ENCODE measurements around the gene NHLRC2.
"Not testable (repeated sequence)": the region's sequence is repeated elsewhere in the genome, so short reads cannot be mapped to it uniquely, and the experiment has no call there.

The NHLRC2 gene

DNA sequence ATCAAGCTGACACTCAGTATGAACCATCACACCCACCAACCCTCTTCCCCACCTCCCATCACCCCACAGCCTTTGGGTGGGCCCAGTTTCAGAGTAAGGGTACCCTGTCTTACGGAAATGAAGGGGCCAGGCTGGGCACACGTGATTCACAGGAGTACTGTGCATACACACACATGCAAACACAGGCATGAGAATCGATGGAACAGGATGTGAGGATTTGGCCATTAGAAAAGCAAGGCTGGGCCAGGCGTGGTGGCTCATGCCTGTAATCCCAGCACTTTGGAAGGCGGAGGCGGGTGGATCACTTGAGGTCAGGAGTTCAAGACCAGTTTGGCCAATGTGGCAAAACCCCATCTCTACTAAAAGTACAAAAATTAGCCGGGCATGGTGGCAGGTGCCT, 88.7 kb downstream of the NHLRC2 start:
- not testable (repeated sequence) for DNase-seq (ENCODE audit: low spot score)

DNA sequence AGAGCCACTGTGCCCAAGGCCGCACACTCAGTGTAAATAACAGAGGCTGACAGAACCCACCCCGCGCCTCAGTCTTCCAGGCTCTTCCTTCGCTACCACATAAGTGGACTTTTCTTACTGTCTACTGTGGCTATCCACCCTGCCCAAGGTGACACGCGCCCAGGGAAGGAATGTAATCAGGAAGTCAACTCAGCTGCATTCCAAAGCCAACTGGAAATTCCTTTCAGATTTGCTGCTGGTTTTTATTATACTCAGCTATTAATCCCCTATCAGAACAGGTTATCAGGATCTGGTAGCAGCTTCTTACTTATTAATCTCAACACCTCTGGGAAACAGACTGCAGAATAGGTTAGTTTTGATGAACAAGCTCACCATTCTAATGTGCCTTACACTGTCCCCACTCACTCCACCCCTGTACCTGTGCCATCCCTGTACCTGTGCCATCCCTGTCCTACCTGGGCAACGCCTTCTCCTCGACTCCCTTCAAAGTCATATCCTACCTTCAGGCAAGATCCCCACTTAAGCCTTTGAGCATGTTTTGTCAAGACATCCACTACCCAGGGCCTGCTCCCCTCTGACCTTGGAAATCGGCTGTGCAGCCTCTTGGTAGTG, 90.7 kb downstream of the NHLRC2 start:
- DNase-seq (ENCODE audit: low spot score), result peak; percentile 45

DNA sequence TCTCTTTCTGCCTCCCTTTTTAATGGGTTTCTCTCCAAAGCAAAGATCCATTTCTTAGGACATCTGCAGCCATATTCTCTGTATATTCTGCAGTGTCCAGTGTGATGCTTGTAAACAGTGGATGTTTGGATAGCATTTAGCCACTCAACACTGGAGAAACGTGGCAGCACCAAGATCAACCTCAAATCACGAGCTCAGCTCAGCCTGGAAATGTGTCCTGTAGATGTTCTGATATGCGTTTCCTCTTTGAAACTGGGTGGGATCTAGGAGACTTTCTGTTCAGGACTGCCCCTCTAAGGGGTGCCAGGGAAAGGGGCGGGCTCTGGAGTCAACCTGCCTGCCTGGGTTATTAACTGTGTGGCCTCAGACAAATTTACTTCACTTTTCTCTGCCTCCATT, 91.2 kb downstream of the NHLRC2 start:
- DNase-seq (ENCODE audit: low spot score), result no peak

DNA sequence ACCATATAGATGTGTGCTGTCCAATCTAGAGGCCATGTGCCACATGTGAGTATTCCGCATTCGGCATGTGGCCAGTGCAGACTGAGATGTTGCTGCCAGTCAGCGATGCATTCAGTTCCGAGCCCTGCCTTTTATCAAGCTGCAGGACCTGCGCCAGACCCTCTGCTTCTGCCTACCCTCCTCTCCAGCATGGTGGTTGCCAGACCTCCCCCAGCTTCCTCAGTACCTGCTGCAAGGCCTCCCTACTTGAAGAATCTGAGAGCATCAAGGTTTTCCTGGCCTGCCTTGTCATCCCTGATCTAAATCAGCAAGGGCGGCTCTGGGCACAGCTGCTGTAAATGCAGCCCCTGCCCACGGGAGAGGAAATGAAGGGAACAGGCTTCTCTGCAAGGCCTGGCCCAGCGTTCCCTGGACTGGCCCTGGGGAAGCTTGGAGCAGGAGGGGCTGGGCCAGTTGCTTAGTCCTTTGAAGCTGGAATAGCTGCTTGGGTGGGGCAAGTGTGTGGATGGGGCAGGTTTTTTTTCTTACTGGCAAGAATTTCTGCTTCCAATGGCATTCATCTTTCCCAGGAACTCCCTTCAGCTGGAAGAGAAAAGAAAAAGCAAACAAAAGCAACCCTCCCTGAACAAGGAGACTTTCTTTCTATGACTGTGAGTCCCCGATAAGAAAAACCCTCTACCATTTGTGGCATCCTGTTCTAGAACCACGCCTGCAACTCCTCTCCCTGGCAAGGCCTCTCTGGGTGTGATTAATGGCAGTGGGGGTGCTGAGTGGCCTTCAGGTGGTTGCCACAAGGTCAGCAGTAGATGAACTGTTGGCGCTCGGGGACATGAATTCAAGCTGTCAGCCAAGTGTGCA, 93.0 kb downstream of the NHLRC2 start:
- no peak for DNase-seq (ENCODE audit: low spot score)

DNA sequence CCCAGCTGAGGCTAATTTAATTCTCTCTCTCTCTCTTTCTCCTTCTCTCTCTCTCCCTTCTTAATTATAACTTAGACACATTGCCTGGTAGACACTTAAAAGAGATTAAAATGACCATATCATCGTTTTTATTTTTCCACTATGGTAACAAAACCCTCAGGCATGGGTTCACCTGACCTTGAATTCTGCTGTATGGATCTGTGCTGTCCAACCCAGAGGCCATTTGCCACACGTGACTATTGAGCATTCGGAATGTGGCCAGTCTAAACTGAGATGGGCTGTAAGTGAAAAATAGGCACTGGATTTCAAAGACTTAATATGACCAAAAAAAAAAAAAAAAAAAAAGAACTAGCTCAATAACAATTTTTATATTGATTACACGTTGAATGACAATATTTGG, 93.6 kb downstream of the NHLRC2 start:
- DNase-seq (ENCODE audit: low spot score), result no peak

DNA sequence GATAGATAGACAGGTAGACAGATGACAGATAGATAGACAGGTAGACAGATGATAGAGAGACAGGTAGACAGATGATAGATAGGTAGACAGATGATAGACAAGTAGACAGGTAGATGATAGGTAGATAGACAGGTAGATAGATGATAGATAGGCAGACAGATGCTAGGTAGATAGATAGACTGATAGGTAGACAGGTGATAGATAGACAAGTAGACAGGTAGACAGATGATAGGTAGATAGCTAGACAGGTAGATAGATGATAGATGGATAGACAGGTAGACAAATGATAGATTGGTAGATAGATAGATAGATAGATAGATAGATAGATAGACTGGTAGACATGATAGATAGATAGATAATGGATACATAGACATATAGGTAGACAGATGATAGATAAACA, 95.8 kb downstream of the NHLRC2 start:
- no peak for DNase-seq (ENCODE audit: low spot score)

DNA sequence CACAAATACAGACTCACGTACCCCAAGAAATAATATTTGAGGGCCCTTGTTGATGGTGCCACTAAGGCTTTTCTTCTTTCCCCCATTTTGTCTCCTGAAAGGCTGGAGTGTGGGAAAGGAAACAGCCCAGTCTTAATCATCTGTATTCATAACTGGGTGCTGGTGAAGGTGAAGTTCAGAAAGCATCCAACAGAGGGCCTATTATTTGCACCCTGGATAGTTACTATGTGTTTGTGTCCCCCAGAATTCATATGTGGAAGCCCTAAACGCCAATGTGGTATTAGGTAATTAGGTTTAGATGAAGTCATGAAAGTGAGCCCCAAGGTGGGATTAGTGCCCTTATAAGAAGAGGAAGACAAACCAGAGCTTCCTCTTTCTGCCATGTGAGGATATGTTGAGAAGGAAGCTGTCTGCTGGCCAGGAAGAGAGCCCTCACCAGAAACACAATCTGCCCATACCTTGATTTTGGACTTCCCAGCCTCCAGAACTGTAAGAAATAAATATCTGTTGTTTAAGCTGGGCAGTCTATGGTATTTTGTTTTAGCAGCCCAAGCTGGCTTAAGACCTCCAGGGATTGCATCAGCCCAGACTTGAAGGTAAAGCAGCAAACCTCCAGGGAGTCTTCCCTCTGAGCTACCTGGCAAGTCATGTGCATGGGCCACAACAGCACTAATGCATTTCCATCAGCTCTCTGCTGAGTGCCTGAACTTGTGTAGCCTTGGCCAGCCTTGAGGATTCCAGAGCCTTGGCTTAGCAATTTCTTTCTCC, 99.2 kb downstream of the NHLRC2 start:
- no peak for DNase-seq (ENCODE audit: low spot score)

DNA sequence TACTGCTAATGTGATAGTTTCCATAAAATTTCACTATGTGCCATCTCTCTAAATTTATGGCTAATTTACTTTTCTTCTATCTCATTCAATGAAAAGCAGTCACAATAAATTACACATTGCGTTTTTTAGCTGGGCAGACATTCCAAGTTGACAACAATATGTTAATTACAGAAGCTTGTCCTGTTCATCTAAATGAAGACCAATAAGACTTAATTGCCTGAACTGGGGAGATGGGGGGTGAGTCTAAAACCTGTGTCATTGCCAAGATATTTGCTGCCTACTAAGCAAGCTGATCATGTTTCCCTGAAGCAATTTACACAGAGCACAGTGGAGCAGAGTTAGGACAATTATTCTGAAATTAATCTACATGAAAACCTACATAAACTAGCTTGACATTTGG, 99.9 kb downstream of the NHLRC2 start:
- DNase-seq (ENCODE audit: low spot score), result no peak

DNA sequence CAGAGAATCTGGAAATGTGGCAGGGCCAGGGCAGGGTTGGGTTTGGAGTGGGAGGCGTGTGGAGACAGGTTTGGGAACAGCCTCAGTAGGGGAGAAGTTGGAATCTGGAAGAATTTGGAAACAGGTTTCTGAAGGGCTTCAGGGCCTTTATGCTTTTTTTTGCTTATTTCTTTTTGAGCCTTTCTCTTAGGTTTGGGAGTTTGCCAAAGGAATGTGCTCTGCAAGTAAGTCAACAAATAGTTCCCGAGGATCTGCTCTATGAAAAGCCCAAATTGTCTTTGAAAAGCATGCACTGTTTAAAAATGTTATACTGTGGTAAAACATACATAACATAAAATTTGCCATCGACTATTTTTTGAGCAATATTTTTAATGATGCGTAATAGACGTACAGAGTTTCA, 102.6 kb downstream of the NHLRC2 start:
- peak; percentile 46 for DNase-seq (ENCODE audit: low spot score)

DNA sequence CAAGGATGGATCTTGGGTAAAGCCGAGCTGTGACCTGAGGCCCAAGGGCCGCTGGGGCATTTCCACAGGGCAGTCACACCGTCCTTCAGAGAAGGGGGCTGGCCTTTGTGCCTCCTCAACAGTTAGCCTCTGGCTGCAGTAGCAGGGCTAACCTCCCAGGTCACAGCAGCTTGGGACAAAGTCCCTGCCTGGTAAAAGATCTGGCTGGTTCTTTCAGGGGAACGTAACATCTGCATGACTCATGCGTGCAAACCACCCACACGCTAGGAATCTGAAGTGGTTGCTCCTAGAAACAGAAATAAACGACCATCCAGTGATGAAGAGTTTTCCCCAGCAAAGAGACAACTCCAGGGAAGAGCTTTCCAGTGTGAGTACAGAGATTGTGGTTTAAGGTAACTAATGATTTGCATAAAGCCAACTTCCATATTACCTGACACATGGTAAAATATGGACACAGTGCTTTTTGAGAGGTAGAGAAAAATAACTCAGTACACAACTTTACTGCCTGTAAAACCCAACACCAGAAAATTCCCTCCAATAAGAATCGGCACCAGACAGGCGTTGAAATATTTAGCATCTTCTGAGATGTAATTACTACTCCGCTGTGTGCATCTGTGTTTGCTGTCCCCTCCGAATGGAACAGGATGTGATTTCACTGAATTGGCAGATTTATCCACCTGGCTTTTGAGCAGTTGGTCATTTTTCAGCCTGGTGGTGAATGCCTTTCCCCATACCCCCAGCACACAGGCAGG, 104.3 kb downstream of the NHLRC2 start:
- DNase-seq (ENCODE audit: low spot score), result peak; percentile 88

DNA sequence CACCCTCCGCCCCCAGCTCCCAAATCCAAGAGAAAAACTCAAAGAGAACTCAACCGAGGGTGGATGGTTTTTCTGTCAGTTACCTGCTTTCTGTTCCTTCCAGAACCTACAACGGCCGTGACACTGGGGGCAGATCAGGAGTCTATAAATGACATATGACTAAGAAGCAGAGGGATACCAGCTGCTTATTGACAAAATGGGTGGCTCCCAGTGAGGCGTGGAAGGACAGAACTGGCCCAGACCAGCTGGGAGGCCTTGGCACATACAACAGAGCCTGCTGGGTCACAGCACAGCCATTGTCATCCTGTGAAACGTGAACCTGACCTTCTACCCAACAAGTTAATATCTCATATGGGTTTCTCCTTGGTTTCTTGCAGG, 104.9 kb downstream of the NHLRC2 start:
- no peak for DNase-seq (ENCODE audit: low spot score)

DNA sequence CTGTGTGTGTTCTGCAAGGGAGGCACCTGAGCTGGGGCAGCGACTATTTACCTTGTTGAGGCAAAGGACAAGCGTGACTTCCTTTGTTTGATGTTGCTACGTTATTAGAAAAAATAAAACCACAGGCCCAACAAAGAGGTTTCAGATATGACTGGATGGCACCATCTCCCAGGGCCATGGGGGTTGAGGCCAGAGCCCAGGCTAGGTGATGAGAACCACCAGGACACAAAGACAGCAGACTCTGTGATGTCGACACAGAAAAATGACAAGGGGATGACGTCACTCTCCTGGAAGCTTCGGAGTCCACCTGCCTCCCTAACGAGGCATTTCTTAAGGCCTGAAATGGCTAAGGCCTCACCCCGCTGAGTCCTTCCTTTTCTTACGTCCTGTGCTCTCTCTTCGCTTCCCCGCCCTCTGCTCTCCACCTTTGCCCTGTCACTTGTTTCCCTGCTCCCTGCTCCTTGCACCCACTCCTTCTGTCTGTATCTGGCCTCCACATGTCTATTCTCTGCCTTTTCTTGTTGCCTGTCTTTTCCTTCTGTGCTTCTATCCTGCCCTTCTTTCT, 106.2 kb downstream of the NHLRC2 start:
- no peak for DNase-seq (ENCODE audit: low spot score)

DNA sequence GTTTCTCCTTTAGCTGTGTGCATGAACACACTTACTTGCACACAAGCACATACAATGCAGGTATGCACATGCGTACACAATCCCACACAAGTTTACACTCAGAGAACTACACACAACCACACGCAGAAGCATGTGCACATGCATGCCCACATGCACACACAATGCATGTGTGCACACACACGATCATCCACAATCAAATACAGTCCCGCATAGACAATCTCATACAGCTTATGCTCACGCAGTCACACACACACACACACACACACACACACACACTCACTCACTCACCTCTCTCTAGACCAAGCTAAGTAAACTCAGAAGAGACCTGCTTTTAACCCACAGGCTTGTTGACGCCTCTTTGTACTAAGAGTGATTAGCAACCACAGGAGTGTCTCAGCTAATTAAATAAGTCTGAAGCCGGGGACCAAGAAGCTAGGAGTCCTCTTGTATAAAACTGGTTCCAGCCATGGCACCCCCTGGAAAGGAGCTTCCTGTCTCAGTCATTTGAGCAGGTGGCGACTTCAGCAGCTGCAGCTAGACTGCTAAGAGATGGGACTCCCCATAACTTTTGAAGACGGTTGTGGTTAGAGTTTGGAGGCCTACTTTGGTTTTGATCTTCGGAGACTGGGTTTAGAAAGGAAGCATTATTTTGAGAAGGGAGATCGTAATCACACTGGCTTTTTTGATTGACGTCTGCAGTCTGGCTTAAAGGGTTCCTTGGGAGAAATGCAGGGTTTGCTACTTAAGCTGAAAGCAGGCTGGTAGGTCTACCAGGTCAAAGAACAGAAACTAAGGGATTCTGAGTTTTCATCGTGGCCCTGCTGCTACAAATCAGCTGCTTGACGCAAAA, 106.9 kb downstream of the NHLRC2 start:
- DNase-seq (ENCODE audit: low spot score), result no peak

DNA sequence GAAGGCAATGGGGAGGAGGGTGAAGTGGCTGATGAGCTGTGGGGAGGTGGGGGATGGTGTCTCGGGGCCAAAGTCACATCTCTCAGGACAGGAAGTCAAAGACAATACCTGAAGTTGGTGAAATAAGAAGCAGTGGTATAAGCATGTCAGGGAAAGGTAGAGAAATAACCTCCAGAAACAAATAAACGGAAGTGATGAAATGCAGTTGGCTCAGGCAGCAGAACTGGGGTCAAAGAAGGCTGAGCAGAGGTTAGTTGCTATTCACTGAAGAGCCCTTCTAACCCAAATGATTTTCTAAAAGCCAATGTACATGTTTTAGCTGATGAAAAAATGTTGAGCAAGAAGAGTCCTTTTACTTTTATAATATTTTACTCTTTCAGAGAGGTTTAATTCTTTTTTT, 110.6 kb downstream of the NHLRC2 start:
- DNase-seq (ENCODE audit: low spot score), result no peak

DNA sequence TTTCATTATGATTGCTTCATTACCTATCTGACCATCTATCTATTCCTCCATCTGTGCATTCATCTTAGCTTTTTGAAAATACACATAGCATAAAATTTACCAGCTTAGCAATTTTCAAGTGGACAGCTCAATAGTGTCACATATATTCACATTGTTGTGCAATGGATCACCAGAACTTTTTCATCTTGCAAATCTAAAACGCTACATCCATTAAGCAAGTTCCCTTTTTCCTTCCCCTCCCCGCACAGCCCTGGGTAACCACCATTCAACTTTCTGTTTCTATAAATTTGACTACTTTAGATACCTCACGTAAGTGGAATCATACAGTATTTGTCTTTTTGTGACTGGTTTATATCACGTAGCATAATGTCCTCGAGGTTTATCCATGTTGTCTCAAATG, 111.2 kb downstream of the NHLRC2 start:
- no peak for DNase-seq (ENCODE audit: low spot score)
